Panc1 (cell line): ENCODE results near the gene ARTN.

Source experiments
- CTCF ChIP-seq: fragments of 450-650 bp; IDR thresholded peaks from 2 replicates; pipeline ENCODE4 v1.5.1; 2017; ENCODE audit warnings: mild to moderate bottlenecking
- SIN3A ChIP-seq: IDR thresholded peaks from 2 replicates; pipeline ENCODE4 v1.6.1; 2012; ENCODE audit warnings: low read depth, mild to moderate bottlenecking, low read length, moderate library complexity, borderline replicate concordance; ENCODE audit not compliant: insufficient read depth
- TF ChIP-seq, protein P1 (sequence below), 2 experiments: IDR thresholded peaks; 2 replicates each; pipeline ENCODE4 v1.6.1; 2011 to 2012; ENCODE audit warnings: low read depth in 2 of 2, control low read depth in 1 of 2, low read length in 1 of 2, mild to moderate bottlenecking in 1 of 2, moderate library complexity in 1 of 2; ENCODE audit not compliant: insufficient read depth in 1 of 2

DNA sequence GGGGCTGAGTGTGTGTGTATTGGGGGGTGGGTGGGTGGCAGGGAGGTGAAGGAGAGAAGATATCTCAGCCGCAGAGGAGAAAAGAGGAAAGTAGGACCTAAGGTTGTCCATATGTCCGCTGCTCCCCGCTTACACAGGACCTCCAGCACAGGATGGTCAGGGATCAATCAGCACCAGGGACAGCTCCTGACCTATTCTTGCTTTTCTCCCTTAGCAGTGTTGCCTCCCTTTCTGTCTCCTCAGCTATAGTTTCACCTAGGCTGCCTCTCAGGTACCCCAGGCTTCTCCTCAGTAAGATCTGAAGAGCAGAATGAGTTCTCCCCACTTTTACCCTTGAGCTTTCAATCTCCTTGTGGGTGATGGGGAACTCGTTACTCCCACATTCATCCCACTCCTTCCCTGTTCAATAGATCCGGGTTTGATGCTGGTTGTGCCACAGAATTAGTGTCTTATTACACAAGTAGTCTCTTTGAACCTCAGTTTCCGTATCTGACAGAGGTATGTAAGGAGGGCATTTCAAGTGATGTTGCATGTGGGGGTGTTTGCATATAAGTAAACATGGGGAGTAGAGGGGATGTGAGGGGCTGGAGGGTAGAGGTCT, 34.8 kb downstream of the ARTN start:
- TF ChIP-seq CTCF (no peak), SIN3A (no peak)
- TF ChIP-seq, protein P1, sequence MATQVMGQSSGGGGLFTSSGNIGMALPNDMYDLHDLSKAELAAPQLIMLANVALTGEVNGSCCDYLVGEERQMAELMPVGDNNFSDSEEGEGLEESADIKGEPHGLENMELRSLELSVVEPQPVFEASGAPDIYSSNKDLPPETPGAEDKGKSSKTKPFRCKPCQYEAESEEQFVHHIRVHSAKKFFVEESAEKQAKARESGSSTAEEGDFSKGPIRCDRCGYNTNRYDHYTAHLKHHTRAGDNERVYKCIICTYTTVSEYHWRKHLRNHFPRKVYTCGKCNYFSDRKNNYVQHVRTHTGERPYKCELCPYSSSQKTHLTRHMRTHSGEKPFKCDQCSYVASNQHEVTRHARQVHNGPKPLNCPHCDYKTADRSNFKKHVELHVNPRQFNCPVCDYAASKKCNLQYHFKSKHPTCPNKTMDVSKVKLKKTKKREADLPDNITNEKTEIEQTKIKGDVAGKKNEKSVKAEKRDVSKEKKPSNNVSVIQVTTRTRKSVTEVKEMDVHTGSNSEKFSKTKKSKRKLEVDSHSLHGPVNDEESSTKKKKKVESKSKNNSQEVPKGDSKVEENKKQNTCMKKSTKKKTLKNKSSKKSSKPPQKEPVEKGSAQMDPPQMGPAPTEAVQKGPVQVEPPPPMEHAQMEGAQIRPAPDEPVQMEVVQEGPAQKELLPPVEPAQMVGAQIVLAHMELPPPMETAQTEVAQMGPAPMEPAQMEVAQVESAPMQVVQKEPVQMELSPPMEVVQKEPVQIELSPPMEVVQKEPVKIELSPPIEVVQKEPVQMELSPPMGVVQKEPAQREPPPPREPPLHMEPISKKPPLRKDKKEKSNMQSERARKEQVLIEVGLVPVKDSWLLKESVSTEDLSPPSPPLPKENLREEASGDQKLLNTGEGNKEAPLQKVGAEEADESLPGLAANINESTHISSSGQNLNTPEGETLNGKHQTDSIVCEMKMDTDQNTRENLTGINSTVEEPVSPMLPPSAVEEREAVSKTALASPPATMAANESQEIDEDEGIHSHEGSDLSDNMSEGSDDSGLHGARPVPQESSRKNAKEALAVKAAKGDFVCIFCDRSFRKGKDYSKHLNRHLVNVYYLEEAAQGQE (IDR thresholded peaks at IDR 0.05; ENCODE audit: insufficient read depth in 1 of 2, low read depth in 2 of 2, low read length in 1 of 2) = peak; percentile 95
